ENCODE results near the gene RGPD5. TPM values are rescaled to one million over a fixed set of nuclear protein-coding genes. Genes with fewer than 3 reads are reported as not detected.

RGPD5 gene
- 49.1 and 57.1 TPM in 2 replicates for total RNA-seq

DNA sequence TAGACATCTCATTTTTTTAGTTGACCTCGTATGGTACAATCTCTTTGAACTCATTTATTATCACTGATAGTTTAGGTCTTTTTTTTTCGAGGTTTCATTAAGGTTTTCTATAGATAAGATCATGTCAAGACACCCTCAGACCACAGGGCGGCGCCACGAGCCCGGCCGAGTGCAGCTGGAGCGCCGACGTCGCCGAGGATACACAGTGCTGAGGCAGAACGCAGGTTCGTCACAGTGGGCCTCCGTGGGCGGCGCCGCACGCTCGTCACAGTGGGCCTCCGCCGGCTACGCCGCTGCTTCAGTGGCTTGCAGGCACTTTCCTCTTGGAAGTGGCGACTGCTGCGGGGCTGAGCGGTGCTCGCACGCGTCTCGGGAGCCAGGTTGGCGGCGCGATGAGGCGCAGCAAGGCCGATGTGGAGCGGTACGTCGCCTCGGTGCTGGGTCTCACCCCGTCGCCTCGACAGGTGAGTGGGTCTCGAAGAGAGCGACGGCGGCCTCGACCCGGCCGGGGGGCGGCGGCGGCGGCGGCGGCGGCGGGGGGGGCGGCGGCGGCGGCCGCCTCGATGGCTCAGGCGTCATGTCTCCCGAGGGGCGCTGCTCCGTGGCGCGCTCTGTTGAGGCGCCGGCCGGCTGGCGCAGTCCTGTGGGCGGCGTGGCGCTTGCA is at the start of gene RGPD5:
Gene RGPD5 (plus strand): TSS at position 232 of the 664 bp plus-strand sequence. CDS start 161 bp downstream, at position 393.

GRCh38 chr2:109898462-109899336 is 104.6 kb downstream of the RGPD5 start, which contains the start of gene LIMS3:
LIMS3 (plus strand) TSS chr2:109898688; CDS start chr2:109898729, 41 bp downstream.

Other genes with a start within 250 kb of the RGPD5 start
- gene SEPTIN10, start 180.3 kb upstream of the RGPD5 start, total RNA-seq, result 89.0 and 100 TPM in 2 replicates
- 11.8 and 16.6 TPM in 2 replicates for gene SOWAHC, start 179.9 kb upstream of the RGPD5 start, total RNA-seq
- gene LIMS3, start 104.4 kb downstream of the RGPD5 start, total RNA-seq, result 2.2 TPM in 1 of 2 replicates, not detected in the other

All from hair follicle dermal papilla cell (primary cell).